GM18868 (cell line): ENCODE measurements around the gene MSI2.

Source experiments
- ATAC-seq: cut with Tn5 transposase; IDR thresholded peaks from one replicate; pipeline ENCODE4 v1.9.1; 2021; ENCODE audit warnings: mild to moderate bottlenecking, moderate library complexity; ENCODE audit not compliant: unreplicated experiment

MSI2 gene

GRCh38 chr17:57666201-57666870 is 410.0 kb downstream of the MSI2 start:
- ATAC-seq = no peak

- ATAC-seq = no peak
These were observed 410.6 kb downstream of the MSI2 start for GRCh38 chr17:57666946-57667345.

- no peak for ATAC-seq
These were observed 411.2 kb downstream of the MSI2 start for GRCh38 chr17:57667461-57667923.

- no peak for ATAC-seq
These were observed 412.0 kb downstream of the MSI2 start for GRCh38 chr17:57668332-57668731.

GRCh38 chr17:57669671-57670529 is 413.6 kb downstream of the MSI2 start:
- no peak for ATAC-seq

- no peak for ATAC-seq
These were observed 414.6 kb downstream of the MSI2 start for GRCh38 chr17:57670769-57671569.

- ATAC-seq = peak; percentile 70
These were observed 415.6 kb downstream of the MSI2 start for GRCh38 chr17:57671667-57672632.

- no peak for ATAC-seq
These were observed 416.6 kb downstream of the MSI2 start for GRCh38 chr17:57672971-57673370.

- ATAC-seq = no peak
These were observed 418.6 kb downstream of the MSI2 start for GRCh38 chr17:57674894-57675293.

GRCh38 chr17:57675427-57676387 is 419.4 kb downstream of the MSI2 start:
- ATAC-seq = no peak

GRCh38 chr17:57676543-57676942 is 420.2 kb downstream of the MSI2 start:
- ATAC-seq = no peak

- no peak for ATAC-seq
These were observed 421.0 kb downstream of the MSI2 start for GRCh38 chr17:57677301-57677700.

GRCh38 chr17:57677858-57678257 is 421.5 kb downstream of the MSI2 start:
- ATAC-seq = no peak

GRCh38 chr17:57678393-57678792 is 422.1 kb downstream of the MSI2 start:
- no peak for ATAC-seq

GRCh38 chr17:57679356-57679755 is 423.0 kb downstream of the MSI2 start:
- no peak for ATAC-seq

GRCh38 chr17:57679906-57680695 is 423.8 kb downstream of the MSI2 start:
- ATAC-seq = no peak

- ATAC-seq = no peak
These were observed 426.4 kb downstream of the MSI2 start for GRCh38 chr17:57682701-57683100.
